Type B pancreatic cell (in vitro differentiated cells): Measurements from ENCODE around the gene ANKS3. TPM values are rescaled to one million over a fixed set of nuclear protein-coding genes. Genes with fewer than 3 reads are reported as not detected.

Source experiments
- DNase-seq: peaks from one replicate; pipeline ENCODE4 v3.0.0; 2021; ENCODE audit warnings: mixed read lengths; ENCODE audit not compliant: unreplicated experiment; ENCODE audit errors: extremely low spot score
- H3K27ac Mint-ChIP-seq: 2 replicates; pipeline ENCODE4 v1.8.0; 2021; ENCODE audit warnings: mild to moderate bottlenecking, mixed read lengths
- H3K27me3 Mint-ChIP-seq: 2 replicates; pipeline ENCODE4 v1.8.0; 2021; ENCODE audit warnings: mixed read lengths
- H3K36me3 Mint-ChIP-seq: 2 replicates; pipeline ENCODE4 v1.8.0; 2021; ENCODE audit warnings: mixed read lengths
- H3K4me1 Mint-ChIP-seq: one replicate; pipeline ENCODE4 v1.8.0; 2021; ENCODE audit warnings: mixed read lengths; ENCODE audit not compliant: unreplicated experiment
- H3K4me3 Mint-ChIP-seq: 2 replicates; pipeline ENCODE4 v1.8.0; 2021; ENCODE audit warnings: mild to moderate bottlenecking, mixed read lengths
- H3K9me3 Mint-ChIP-seq: 2 replicates; pipeline ENCODE4 v1.8.0; 2021; ENCODE audit warnings: mixed read lengths
- CTCF ChIP-seq: fragments of 200-600 bp; sonication (generic); conservative IDR thresholded peaks from 2 replicates; pipeline ENCODE4 v1.5.0; 2021; ENCODE audit warnings: antibody characterized with exemption, mild to moderate bottlenecking
- total RNA-seq: library from RNA; stranded (reverse); gene quantifications from 2 replicates; pipeline ENCODE4 v1.2.1, GENCODE V29; 2021; ENCODE audit warnings: low replicate concordance

Gene ANKS3
- total RNA-seq, 1 donor from 2014 or later, result 36.7 TPM

- H3K36me3 Mint-ChIP-seq, result no peaks in the 10 kb centered on the region
- peak overlapping the region; percentile 91 for H3K4me3 Mint-ChIP-seq
- H3K4me1 Mint-ChIP-seq, result peaks cover 22% of the 10 kb centered on the region
- peak; percentile 96 for DNase-seq
- TF ChIP-seq CTCF, result no peak
- peak overlapping the region; percentile 94 for H3K27ac Mint-ChIP-seq
- no peaks in the 10 kb centered on the region for H3K9me3 Mint-ChIP-seq
- no peaks in the 10 kb centered on the region for H3K27me3 Mint-ChIP-seq
Measured at GRCh38 chr16:4768549-4769305, 34.7 kb upstream of the ANKS3 start.

- peak overlapping the region; percentile 91 for H3K4me3 Mint-ChIP-seq
Measured at GRCh38 chr16:4767872-4768548, 33.9 kb upstream of the ANKS3 start.

GRCh38 chr16:4766875-4767628, 33.0 kb upstream of the ANKS3 start, which contains the start of gene ZNF500:
Gene ZNF500, minus strand, starts transcription at chr16:4767162. Its CDS starts 1,184 bp downstream, at chr16:4765978.
- Mint-ChIP-seq H3K36me3 (no peaks in the 10 kb centered on the region), H3K9me3 (no peaks in the 10 kb centered on the region), H3K27me3 (no peaks in the 10 kb centered on the region), H3K4me3 (peak within 1 kb of the TSS; percentile 91), H3K4me1 (peaks cover 22% of the 10 kb centered on the region), H3K27ac (peak within 1 kb of the TSS; percentile 94)
- TF ChIP-seq CTCF, result no peak
- DNase-seq, result peak; percentile 98

More at GRCh38 chr16:4767872-4768548, 33.9 kb upstream of the ANKS3 start:
- Mint-ChIP-seq H3K27me3 (no peaks in the 10 kb centered on the region), H3K9me3 (no peaks in the 10 kb centered on the region), H3K27ac (peak overlapping the region; percentile 94), H3K36me3 (no peaks in the 10 kb centered on the region), H3K4me1 (peaks cover 22% of the 10 kb centered on the region)
- TF ChIP-seq CTCF, result no peak
- no peak for DNase-seq

- Mint-ChIP-seq H3K27ac (peak overlapping the region; percentile 79), H3K4me1 (peaks cover 22% of the 10 kb centered on the region), H3K36me3 (no peaks in the 10 kb centered on the region), H3K9me3 (no peaks in the 10 kb centered on the region), H3K4me3 (peak overlapping the region; percentile 88), H3K27me3 (no peaks in the 10 kb centered on the region)
- no peak for DNase-seq
- no peak for TF ChIP-seq CTCF
Measured at GRCh38 chr16:4765511-4766474, 31.7 kb upstream of the ANKS3 start.

GRCh38 chr16:4763791-4764190, 29.7 kb upstream of the ANKS3 start:
- Mint-ChIP-seq H3K36me3 (peaks cover 4% of the 10 kb centered on the region), H3K9me3 (no peaks in the 10 kb centered on the region)

More at GRCh38 chr16:4763791-4764190, 29.7 kb upstream of the ANKS3 start:
- Mint-ChIP-seq H3K27me3 (no peaks in the 10 kb centered on the region), H3K4me1 (peaks cover 16% of the 10 kb centered on the region), H3K27ac (no peak overlapping the region), H3K4me3 (no peak overlapping the region)
- TF ChIP-seq CTCF, result no peak
- no peak for DNase-seq
